Stimulated activated CD8-positive, alpha-beta memory T cell treated with anti-CD3 and anti-CD28 coated beads, Interleukin-4, amount 100 ng/mL, for 24 hours (primary cell): Measurements from ENCODE around the gene KRT4.
"Not testable (repeated sequence)": the region's sequence is repeated elsewhere in the genome, so short reads cannot be mapped to it uniquely, and the experiment has no call there.

ENCODE experiments used
- DNase-seq: peaks from one replicate; pipeline ENCODE4 v3.0.0-alpha.2; 2020; ENCODE audit warnings: low read depth

The KRT4 gene

DNA sequence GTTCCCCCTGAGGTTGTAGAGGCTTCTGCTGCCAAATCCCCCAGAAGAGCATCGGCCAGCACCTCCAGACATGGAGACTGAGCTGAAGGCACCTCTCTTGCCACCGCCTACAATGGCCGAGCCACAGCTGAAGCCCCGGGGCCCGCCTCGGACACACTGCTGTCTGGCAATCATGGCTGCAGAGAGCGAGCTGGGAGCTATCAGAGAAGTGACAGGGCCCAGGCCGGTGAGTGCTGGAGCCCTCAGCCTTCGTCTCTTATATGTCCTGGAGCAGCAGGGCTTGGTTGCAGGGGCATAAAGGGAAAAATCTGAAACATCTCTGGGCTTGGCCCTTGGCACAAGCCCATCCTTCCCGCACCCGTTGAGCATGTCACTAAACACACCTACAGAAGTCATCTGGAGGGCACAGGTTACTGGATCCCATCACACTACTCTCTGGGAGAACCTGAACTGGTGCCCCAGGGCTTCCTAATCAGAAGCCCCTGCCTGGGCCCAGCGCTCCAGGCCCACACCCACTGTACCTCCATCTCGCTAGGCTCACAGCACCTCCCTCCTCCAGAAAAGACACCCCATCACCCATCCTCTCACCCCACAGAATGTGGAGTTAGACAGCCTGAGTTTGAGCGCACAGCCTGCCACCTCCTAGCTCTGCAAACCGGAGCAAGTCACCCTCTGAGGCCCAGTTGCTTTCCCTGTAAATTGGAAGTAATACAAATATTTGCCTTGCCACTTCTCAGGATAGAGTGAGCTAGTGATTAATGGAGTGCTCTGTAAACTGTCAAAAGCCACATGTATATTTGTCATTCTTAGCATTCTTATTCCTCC lies at the start of gene KRT4:
Gene KRT4, minus strand, starts transcription at position 232 of the 825 bp plus-strand sequence. Its CDS starts 58 bp downstream, at position 174.
- no peak for DNase-seq

DNA sequence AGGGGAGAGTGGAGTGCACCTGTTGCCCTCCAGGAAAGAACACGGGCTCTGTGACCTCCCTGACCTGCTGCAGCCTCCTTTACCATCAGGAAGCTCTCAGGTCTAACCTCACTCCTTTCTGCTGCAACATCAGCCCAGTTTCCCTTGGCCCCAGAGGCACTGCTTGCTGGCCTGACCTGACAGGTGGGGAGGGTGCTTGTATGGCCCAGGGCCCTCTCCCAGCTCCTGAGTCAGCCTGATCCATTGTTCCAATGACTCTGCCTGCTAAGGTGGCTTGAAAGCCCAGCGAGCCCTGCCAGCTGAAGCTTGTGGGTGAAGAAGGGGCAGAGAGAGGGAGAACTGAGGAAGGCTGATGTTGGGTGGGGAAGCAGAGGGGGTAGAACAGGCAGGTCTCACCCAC lies 48.1 kb upstream of the KRT4 start:
- DNase-seq = no peak

DNA sequence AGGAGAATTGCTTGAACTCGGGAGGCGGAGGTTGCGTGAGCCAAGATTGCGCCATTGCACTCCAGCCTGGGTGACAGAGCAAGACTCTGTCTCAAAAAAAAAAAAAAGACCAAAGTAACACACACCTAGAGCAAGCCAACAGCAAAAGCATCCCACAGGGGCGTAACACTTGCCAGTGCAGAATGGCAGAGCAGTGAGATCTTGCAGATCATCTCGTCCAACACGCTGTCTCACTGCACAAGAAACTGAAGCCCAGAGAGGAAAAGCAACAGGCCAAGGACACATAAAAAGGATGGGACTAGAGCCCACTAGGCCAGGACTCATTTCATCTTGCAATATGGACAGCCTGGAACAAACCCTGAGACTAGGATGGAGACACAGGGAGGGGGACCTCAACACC lies 47.6 kb upstream of the KRT4 start:
- no peak for DNase-seq

DNA sequence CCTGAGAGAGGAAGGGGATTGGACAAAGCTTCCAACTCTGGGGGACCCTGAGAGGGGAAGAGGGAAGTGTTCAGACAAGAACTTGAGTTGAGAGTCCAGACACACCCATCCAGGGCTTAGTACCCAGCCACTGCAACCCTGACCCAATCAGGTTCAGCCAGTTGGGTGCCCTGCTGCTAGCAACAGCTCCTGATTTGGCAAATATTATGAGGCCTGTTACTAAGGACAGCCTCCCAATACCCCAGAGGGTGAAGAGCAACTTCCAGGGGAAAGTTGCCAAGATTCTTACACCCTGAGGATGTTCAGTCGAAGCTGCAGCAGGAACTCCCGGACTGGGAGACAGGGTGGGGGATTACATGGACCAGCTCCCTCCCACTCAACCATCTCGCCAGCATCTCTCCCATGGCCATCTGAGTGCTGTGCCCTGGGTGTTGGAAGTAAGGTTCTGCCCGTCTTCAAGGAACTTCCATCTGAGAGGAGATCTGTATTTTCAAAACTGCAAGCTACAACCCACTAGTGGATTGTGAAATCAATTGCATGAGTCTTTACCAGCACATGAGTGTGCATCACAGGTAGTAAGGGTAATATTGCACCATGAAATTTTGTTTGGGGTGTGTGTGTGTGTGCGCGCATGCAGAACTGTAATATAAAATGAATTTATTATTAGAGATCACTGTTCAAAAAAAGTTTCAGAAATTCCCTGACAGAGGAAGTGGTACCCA lies 46.3 kb upstream of the KRT4 start:
- no peak for DNase-seq

DNA sequence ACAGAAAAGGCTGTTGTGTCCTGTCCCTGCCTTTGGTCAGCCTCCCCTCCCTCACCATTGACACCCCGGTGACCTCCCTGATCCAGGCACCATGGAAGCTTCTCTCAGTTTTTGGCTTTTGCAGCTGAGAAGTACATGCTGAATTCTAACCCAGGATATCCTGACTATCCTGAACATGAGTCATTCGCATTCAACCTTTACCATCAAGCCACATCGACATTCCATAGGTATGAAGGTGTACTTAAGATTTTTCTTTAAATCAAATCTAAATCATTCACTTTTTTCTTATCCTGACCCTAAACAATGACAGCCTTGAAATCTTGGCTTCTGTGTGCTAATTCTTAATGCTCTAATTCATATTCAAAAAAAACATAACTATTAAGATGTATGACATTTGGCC lies 43.6 kb upstream of the KRT4 start:
- DNase-seq = no peak

DNA sequence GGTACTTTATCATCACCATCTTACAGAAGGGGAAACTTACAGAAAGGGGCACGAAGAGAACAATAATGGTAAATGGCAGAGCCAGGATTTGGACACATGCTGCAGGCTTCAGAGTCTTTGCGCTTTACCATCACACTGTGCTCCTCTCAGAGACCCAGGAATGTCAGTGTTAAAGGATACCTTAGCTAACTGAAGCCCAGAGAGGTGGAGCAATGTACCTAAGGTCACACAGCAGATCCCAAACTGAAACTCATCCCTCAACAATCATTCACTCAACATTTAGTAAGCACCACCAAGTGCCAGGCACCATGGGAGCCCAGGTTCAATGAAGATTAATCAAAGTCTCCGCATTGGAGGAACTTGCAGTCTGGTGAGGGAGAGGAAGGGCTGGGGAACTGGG lies 42.9 kb upstream of the KRT4 start:
- DNase-seq = no peak

DNA sequence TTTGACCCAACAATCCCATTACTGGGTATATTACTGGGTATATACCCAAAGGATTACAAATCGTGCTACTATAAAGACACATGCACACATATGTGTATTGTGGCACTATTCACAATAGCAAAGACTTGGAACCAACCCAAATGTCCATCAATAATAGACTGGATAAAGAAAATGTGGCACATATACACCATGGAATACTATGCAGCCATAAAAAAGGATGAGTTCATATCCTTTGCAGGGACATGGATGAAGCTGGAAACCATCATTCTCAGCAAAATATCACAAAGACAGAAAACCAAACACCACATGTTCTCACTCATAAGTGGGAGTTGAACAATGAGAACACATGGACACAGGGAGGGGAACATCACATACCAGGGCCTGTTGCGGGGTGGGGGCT lies 42.2 kb upstream of the KRT4 start:
- not testable (repeated sequence) for DNase-seq

DNA sequence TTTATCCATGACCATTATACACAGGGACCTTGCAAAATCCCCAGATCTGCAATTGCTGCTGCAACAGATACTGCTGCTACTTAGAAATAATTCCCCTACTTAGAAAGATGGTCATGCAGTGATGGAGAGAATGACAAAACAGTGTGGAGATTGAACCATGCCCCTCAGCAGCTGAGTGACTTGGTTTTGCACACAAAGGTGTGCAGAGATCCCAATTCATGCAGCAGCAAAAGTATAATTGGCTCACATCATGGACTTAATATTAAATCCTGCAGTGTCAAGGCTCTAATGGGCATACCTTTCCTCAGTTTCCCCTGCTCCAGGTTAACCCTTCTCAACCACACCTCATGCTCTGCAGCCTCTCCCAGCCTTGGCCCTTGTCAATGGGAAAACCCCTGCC lies 37.9 kb upstream of the KRT4 start:
- DNase-seq = no peak

DNA sequence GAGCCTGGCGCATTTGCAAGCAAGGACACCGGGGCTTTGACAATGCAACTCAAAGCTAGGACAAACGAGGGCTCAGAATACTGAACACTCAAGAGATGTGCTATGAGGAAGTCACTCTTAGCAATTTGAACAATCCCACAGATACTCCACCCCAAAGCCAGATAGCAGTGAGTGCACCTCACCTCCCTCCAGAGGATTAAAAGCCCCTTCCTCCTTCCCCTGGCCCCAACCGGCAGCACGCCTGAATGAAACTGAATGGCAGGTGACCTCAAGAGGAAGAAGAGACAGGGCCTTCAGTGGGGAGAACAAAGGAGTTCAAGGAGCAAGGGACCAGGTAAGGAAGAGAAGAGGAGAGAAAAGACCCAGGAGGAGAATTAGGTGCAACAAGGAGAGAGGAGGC lies 36.8 kb upstream of the KRT4 start:
- DNase-seq = no peak

DNA sequence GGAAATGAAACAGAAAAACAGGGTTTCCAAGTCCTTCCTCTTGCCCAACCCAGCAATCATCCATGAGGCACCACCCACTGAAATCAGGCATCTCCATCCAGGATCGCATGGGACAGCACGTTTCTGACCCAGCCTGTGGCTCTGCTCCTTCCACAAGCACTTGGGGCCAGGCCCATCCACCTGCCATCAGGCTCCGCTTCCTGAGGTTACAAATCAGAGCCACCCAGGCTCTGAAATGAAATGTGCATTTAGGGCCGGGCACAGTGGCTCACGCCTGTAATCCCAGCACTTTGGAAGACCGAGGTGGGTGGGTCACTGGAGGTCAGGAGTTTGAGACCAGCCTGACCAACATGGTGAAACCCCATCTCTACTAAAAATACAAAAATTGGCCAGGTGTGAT lies 35.6 kb upstream of the KRT4 start:
- no peak for DNase-seq

DNA sequence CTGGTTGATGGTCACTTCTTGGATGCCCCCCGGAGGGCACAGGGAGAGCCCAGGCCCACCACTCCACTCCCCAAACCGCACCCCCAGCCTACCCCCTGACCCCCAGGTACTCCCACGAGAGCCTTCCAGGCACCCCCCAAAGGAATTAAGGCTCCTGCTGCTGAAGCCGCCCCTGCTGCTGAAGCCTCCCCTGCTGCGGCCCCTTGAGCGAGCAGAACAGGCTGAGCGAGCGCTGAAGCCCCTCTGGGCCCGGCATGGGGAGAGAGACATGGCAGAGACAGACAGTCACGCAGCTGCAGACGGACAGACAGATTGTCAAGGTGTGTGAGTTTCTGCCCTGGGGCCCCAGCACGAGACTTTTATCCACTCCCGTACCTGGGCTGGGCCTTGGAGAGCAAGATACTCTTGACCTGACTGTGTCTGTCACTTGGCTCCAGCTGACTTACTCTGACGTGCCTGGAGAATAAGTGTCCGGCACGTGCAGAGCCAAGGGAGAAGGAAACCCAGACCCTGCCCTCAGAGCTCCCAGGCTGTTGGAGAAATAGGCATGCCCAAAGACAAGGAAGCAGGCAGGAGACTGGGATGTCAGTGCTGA lies 34.8 kb upstream of the KRT4 start, which contains the start of gene KRT78:
Gene KRT78, minus strand, starts transcription at position 334 of the 595 bp plus-strand sequence. Its CDS starts 64 bp downstream, at position 270.
- no peak for DNase-seq

DNA sequence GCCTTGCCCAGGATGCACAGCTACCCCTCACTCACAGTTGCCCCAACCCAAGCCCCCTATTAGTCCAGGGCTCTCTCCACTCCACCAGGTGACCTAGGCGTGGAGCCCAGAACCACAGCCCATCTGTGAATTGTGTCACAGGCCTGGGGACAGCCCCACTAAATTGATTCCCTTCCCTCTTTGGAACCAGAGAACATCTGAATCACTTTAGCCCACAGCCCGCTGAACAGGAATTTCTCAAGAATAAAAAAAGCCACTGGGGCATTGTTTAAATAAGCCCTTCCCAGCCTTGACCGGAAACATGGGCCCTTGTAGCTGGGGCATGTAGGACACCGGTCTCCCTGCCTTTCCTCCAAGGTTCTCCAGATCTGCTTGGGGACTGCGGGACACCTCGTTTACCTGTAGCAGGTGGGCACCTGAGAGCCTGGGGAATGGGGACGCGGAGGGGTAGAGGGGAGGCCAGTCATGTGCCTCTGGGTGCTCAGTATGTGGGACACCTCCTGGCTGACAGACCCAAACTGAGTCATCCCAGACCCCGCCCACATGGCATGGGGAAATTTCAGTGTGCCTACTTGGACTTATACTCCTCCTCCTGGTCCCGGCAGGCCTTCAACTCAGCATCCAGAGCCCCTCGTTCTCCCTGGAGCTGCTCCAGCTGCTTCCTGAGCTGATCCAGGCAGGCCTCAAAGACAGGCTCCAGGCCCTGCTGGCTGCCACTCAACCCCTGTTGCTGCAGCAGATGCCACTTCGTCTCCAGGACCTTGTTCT lies 33.6 kb upstream of the KRT4 start:
- no peak for DNase-seq

DNA sequence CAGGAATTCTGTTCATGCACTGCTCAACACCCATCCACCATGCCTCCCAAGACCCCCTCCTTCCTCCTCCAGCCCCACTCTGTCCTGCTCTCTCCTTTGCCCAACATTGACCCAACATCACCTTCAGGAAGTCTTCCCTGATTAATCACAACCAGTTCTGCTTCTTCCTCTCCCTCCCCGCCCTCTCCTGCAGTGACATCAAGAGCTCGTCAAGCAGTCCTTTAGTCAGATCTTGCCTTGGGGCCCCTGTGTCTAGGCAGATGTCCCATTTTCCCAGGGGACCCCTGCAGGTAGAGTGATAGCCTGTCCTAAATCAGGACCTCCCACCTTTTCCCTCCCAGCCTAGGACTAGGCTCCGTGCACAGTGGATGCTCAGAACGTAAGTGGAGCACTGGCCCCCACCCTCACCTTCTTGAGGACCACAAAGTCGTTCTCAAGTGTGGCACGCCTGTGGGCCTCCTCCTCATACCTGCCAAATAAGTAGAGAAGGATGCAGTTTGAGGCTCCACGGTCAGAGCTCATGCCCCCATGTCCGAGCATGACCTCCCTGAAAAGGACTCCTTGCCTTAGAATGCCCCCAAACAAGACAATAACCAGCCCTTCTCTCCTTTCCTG lies 32.5 kb upstream of the KRT4 start:
- DNase-seq = no peak

DNA sequence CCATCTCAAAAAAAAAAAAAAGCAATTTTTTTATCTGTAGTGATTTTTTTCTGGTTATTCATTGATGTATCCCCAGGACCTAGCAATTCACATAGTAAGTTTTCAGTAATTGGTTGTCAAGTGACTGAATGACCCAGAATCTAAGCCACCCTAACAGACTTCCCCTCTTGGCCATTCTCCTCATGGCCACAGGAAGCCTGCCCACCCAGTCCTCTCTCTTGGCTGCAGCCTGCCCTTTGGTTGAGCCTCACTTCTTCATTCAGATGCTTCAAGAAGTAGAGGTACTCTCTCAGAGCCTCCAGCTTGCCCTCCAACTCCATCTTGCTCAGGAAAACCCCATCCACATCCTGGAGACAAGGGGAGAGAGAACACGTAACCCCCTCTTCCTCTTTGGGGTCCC lies 32.0 kb upstream of the KRT4 start:
- DNase-seq = no peak

DNA sequence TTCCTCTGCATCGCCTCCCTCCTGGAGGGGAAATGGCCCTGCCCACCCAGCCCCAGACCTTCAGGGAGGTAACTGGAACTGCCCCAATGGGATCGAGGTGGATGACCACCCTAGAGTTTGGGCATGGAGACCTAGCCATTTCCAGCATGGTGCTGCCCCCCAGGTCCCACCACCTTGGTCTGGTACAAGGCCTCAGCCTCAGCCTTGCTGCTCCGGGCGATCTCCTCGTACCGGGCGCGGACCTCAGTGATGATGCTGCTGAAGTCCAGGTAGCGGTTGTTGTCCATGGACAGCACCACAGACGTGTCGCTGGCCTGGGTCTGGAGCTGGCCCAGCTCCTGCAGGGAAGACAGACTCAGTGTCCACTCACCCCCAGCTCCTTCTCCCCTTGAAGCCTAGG lies 30.5 kb upstream of the KRT4 start:
- DNase-seq = no peak

DNA sequence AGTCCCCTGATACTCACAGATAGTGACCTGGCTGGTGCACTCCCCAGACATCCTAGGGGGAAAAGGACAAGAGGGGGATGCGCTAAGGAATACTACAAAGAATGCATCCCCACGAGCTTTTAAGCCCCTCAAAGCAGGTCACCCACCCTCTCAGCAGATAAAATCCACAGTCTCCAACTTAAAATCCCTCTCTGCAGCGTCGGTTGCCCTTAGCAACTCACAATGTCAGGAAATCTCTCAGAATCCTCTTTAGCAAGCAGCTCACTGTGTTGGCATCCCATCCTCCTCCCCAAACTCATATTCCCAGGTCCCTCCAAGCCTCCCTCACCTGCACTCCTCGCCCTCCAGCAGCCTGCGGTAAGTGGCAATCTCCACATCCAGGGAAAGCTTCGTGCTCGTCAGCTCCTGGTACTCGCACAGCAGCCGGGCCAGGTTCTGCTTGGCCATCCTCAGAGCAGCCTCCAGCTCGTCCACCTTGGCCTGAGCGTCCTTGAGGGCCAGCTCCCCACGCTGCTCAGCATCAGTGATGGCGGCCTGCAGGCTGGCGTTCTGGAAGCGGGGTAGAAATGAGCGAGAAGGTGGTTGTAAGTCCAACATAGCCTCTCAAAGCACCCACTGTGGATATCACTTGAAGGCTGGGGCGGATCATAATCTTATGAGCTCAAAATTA lies 25.7 kb upstream of the KRT4 start:
- DNase-seq = no peak

DNA sequence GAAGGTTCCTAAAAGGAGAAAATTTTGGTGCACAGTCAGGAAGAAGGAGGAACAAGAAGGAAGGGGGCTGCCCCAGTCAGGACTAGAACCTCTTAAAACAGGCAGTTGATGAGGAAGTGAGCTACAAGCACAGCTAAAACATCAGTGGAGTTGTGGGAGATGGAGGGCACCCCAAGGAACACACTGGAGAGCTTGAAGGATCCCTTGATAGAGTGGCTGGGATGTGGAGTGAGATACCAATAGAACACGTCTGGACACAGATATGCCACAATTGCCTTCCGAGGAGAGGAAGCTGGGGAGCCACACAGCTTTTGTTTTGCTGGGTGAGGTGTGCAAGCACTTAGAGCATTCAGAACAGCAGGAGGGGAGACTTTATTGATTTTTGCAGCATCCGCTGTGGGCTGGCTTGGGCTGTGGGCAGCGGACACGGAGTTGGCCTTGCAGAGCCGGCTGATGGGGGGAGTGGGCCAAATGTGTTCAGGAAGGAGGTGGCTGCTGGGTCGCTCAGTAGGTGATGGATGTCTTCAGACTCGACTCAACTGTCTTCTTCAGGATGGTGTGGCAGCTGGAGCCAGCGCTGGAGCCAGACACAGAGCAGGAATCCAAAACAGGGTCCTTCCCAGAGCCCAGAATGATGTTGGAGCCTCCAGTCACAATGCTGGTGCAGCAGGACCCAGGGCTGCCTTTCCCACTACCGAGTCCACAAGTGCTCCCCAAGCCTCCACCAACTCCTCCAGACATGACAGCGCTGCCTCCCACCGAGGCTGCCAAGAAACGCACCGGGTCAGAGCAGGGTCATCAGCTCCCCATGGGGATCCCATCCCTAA lies 24.9 kb upstream of the KRT4 start:
- no peak for DNase-seq

DNA sequence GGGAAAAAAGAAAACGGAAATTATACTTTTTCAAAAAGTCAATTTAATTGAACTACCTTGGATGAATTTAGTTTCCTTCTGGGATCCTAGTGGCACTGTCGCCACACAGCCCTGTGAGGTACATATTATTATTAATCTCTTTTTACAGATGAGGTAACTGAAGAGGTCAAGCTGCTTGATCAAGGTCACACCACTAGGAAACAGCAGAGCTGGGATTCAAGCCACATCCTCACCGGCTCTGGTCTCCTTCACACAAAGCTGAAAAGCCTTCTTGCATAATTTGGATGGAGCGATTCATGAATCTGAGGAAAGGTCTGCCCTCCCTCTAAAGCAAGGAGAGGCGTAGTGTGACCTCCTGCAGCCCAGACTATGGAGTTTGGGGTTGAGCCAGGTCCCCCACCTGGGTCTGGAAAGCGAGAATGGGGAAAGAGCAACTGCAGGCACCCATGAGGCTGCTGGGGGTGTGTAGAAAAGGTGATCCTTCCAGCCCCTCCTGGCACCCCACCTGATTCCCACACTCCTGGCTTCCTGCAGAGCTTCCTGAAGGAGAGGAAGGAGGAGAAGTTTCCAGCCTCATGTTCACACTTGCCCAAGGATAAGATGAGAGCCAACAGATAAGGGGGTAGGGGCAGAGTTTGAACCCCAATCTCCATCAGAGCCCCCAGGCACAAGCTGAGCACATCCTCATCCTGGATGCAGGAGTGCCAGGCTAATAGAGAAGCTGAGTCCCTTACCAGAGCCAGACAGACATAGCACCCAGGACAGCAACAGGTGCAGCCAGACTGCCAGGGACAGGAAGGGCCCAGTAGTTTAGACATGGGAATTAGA lies 24.1 kb upstream of the KRT4 start:
- DNase-seq = no peak

DNA sequence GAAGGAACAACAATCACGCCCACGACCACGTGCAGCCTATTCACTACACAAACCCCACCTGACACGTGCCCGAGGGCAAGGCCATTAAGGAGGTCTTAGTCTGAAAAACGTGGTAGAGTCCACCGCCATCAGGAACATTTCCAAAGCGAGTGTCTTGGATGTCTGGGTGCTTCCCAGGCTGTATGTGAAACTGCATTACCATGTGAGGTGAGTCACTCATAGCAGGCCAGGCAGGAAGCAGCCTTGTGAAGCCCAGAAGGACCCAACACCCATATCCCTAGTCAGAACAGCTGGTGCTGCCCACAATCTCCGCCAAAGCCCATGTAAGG lies 23.5 kb upstream of the KRT4 start:
- no peak for DNase-seq
